ENCODE measurements around the gene SUPT20HL1.

The SUPT20HL1 gene

DNA sequence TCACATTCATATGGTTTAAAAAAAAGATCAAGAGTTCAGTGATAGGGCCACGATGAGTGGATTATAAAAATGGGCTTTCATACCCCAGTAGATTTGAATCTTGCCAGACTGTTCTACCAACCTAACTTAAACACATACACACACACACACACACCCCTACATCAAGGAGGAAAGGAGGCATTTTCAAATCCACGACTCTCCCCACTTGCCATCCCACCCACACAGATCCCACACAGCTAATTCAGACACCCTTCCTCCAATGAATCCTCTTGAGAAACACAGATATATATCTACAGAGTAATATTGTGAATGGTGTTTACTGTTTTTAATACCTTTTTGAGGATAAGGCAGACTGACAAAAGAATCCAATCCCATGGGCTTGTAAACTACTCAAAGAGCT, 16.8 kb downstream of the SUPT20HL1 start:
- H3K27me3 ChIP-seq (ENCODE audit: insufficient read depth, low read length) = no peaks in the 10 kb centered on the region
- no peaks in the 10 kb centered on the region for H3K9me2 ChIP-seq (ENCODE audit: low read depth, low read length)
- no peaks in the 10 kb centered on the region for H3F3A ChIP-seq (ENCODE audit: insufficient read depth, low read length)
- H3K4me1 ChIP-seq (ENCODE audit: insufficient read depth, low read length, severe bottlenecking) = no peaks in the 10 kb centered on the region
- no peaks in the 10 kb centered on the region for H3K9me3 ChIP-seq (ENCODE audit: low read length)
- no peak overlapping the region for H3K27ac ChIP-seq (ENCODE audit: low read depth, low read length, poor library complexity, severe bottlenecking)
- H3K4me2 ChIP-seq (ENCODE audit: low read length) = no peak overlapping the region
- H3K4me3 ChIP-seq (ENCODE audit: low read depth, low read length, poor library complexity, severe bottlenecking) = no peak overlapping the region
- no peaks in the 10 kb centered on the region for H3K79me2 ChIP-seq (ENCODE audit: insufficient read depth, low read length)
- H2AFZ ChIP-seq (ENCODE audit: low read length) = no peak overlapping the region
- no peak overlapping the region for H3K9ac ChIP-seq (ENCODE audit: low read length)
- TF ChIP-seq, protein P1, sequence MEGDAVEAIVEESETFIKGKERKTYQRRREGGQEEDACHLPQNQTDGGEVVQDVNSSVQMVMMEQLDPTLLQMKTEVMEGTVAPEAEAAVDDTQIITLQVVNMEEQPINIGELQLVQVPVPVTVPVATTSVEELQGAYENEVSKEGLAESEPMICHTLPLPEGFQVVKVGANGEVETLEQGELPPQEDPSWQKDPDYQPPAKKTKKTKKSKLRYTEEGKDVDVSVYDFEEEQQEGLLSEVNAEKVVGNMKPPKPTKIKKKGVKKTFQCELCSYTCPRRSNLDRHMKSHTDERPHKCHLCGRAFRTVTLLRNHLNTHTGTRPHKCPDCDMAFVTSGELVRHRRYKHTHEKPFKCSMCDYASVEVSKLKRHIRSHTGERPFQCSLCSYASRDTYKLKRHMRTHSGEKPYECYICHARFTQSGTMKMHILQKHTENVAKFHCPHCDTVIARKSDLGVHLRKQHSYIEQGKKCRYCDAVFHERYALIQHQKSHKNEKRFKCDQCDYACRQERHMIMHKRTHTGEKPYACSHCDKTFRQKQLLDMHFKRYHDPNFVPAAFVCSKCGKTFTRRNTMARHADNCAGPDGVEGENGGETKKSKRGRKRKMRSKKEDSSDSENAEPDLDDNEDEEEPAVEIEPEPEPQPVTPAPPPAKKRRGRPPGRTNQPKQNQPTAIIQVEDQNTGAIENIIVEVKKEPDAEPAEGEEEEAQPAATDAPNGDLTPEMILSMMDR (IDR thresholded peaks at IDR 0.05; ENCODE audit: low read length) = no peak
- no peak for TF ChIP-seq EZH2 (IDR thresholded peaks at IDR 0.05; ENCODE audit: borderline replicate concordance, low read length)
- no peaks in the 10 kb centered on the region for H4K20me1 ChIP-seq (ENCODE audit: insufficient read depth, low read length)
- H3K36me3 ChIP-seq (ENCODE audit: insufficient read depth, low read length) = no peaks in the 10 kb centered on the region

DNA sequence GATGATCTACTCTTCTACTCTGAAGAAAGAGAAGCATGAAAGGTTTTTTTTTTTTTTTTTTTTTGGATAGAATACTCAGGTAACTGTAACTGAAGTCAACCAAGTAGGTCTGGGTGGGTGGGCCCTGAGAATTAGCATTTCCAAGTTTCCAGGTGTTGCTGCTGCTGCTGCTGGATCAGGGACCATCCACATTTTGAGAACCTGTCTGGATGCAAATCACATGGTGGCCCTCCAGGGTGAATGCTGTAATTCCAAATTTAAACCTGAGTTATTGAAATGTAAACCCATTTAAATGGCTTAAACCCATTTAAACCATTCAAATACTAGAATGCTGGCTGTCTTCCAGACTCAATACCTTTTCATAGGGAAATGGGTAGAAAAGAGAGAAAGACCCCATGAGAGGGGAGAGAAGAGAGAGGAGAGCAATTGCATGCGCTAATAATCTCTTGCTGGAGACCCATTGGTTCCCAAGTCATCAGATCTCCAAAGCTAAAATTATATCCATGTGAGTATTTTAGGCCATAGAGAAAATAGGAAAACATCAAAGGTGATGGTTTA, 17.6 kb downstream of the SUPT20HL1 start:
- Histone ChIP-seq H3K79me2 (ENCODE audit: insufficient read depth, low read length) (no peaks in the 10 kb centered on the region), H3K4me3 (ENCODE audit: low read depth, low read length, poor library complexity, severe bottlenecking) (no peak overlapping the region), H4K20me1 (ENCODE audit: insufficient read depth, low read length) (no peaks in the 10 kb centered on the region), H3K9ac (ENCODE audit: low read length) (no peak overlapping the region), H3K27ac (ENCODE audit: low read depth, low read length, poor library complexity, severe bottlenecking) (no peak overlapping the region), H3K9me2 (ENCODE audit: low read depth, low read length) (no peaks in the 10 kb centered on the region), H3K36me3 (ENCODE audit: insufficient read depth, low read length) (no peaks in the 10 kb centered on the region), H3K4me2 (ENCODE audit: low read length) (no peak overlapping the region), H3K4me1 (ENCODE audit: insufficient read depth, low read length, severe bottlenecking) (no peaks in the 10 kb centered on the region), H2AFZ (ENCODE audit: low read length) (no peak overlapping the region), H3K27me3 (ENCODE audit: insufficient read depth, low read length) (no peaks in the 10 kb centered on the region), H3K9me3 (ENCODE audit: low read length) (no peaks in the 10 kb centered on the region), H3F3A (ENCODE audit: insufficient read depth, low read length) (no peaks in the 10 kb centered on the region)
- TF ChIP-seq EZH2 (IDR thresholded peaks at IDR 0.05; ENCODE audit: borderline replicate concordance, low read length) = no peak
- TF ChIP-seq, protein P1 (IDR thresholded peaks at IDR 0.05; ENCODE audit: low read length) = no peak

DNA sequence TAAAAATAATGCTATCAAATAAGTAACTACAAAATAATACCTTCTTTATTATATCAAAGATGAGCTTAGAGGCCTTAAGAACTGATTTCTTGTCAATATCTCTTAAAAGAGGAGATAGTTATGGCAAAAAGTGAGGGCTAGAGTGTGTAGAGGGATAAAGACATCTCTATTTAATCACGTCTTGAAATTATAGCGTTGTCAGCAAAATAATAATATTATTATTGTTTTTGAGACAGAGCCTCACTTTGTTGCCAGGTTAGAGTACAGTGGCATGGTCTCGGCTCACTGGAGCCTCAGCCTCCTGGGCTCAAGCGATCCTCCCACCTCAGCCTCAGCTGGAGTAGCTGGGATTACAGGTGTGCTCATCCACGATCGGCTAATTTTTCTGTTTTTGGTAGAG, 18.3 kb downstream of the SUPT20HL1 start:
- Histone ChIP-seq H3K4me1 (ENCODE audit: insufficient read depth, low read length, severe bottlenecking) (no peaks in the 10 kb centered on the region), H3K4me3 (ENCODE audit: low read depth, low read length, poor library complexity, severe bottlenecking) (no peak overlapping the region), H3K9me3 (ENCODE audit: low read length) (no peaks in the 10 kb centered on the region), H3K4me2 (ENCODE audit: low read length) (no peak overlapping the region), H3K27ac (ENCODE audit: low read depth, low read length, poor library complexity, severe bottlenecking) (no peak overlapping the region), H3K27me3 (ENCODE audit: insufficient read depth, low read length) (no peaks in the 10 kb centered on the region), H3K79me2 (ENCODE audit: insufficient read depth, low read length) (no peaks in the 10 kb centered on the region), H3K9ac (ENCODE audit: low read length) (no peak overlapping the region), H2AFZ (ENCODE audit: low read length) (no peak overlapping the region), H3F3A (ENCODE audit: insufficient read depth, low read length) (no peaks in the 10 kb centered on the region), H4K20me1 (ENCODE audit: insufficient read depth, low read length) (no peaks in the 10 kb centered on the region), H3K9me2 (ENCODE audit: low read depth, low read length) (no peaks in the 10 kb centered on the region), H3K36me3 (ENCODE audit: insufficient read depth, low read length) (no peaks in the 10 kb centered on the region)
- no peak for TF ChIP-seq EZH2 (IDR thresholded peaks at IDR 0.05; ENCODE audit: borderline replicate concordance, low read length)
- TF ChIP-seq, protein P1 (IDR thresholded peaks at IDR 0.05; ENCODE audit: low read length) = no peak
